Measurements from ENCODE around the gene BRSK1.

DNA sequence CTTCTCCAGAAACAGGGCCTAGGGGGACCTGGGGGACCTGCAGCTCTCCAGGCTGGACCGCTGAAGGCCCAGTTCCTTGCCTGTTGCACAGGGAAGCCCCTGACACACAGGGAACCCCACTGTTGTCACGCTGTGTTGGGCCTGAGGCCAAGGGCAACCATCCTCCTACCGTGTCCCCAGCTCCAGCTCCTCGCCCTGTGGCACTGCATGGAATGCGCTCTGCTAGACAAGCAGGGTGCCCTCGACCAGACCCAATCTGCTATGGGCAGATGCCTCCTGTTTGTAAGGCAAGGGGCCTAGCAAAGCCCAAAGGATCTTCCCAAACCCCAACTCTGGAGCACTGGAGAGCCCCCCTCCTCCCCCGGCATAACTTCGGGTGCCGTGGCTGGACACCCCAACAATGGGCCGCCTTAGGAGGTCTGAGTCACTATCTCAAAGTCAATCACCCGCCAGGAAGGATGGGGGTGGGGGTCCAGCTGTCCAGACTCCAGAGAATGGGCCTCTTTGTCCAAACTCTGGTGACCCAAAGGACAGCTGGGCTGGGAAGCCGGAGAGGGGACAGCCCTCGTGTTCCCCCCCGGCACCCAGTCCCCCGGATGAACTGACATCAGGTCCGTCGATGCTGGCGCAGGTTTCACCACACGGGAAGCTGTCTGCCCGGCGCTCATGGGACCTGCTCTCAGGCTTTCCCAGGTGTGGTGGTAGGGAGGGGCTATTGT is 3.7 kb downstream of the BRSK1 start:
- TF ChIP-seq CTCF (conservative IDR thresholded peaks at IDR 0.05 in 1 of 2, IDR thresholded peaks at IDR 0.05 in 1 of 2; ENCODE audit: low read depth in 1 of 2, low read length in 2 of 2) (no peak), EZH2 (IDR thresholded peaks at IDR 0.05; ENCODE audit: low read length, missing control alignments) (no peak)

Data from fibroblast of lung (primary cell).